Left lung (tissue), 10 donors: ENCODE results near the gene FNDC3B. TPM values are rescaled to one million over a fixed set of nuclear protein-coding genes. Genes with fewer than 3 reads are reported as not detected.

Experiments used
- ATAC-seq: fragments of 200-7000 bp; cut with Tn5 transposase; one replicate; pipeline ENCODE4 v1.9.1; 2020; ENCODE audit warnings: moderate library complexity
- DNase-seq, 4 donors: peaks; one replicate each; pipeline ENCODE4 v3.0.0-alpha.2; 2013 to 2020
- H3K27ac ChIP-seq, 2 donors: fragments of 200-600 bp; sonication (generic) in 1 of 2; one replicate each; pipeline versions ENCODE4 v1.5.0 to v1.8.0; 2020 to 2021
- H3K27me3 ChIP-seq, 2 donors: fragments of 200-600 bp; sonication (generic) in 1 of 2; one replicate each; pipeline versions ENCODE4 v1.5.0 to v1.8.0; 2020 to 2021
- H3K36me3 ChIP-seq, 2 donors: fragments of 200-600 bp; sonication (generic) in 1 of 2; one replicate each; pipeline versions ENCODE4 v1.5.0 to v1.8.0; 2020 to 2021
- H3K4me1 ChIP-seq, 2 donors: fragments of 200-600 bp; one replicate each; pipeline ENCODE4 v1.8.0; 2021
- H3K4me3 ChIP-seq, 2 donors: fragments of 200-600 bp; sonication (generic) in 1 of 2; one replicate each; pipeline versions ENCODE4 v1.5.0 to v1.8.0; 2020 to 2021; ENCODE audit warnings: mild to moderate bottlenecking in 1 of 2
- H3K9me3 ChIP-seq, 2 donors: fragments of 200-600 bp; sonication (generic) in 1 of 2; one replicate each; pipeline versions ENCODE4 v1.5.0 to v1.8.0; 2020 to 2021
- intact Hi-C, 2 donors: fragments of 100-400 bp; cut with DNase I; formaldehyde crosslinking; loops; one replicate each; pipeline versions ENCODE4 v1.11.2 to v1.14.2; 2022
- polyA plus RNA-seq, 6 donors: library from polyadenylated mRNA; unstranded; fragments of 120-200 nt; gene quantifications; one replicate each; pipeline ENCODE4 v1.2.1, GENCODE V29; 2013; ENCODE audit not compliant: insufficient read length in 6 of 6
- total RNA-seq, 2 donors: library from RNA; stranded (reverse); fragmentation: NEBNext Ultra II Directional; extraction: Animal tissue kit (Norgen Biotek cat#: 25700); gene quantifications; one replicate each; pipeline ENCODE4 v1.2.1, GENCODE V29; 2021
- TF ChIP-seq, protein P1 (sequence below), 2 donors: fragments of 200-600 bp; sonication (generic) in 1 of 2; IDR thresholded peaks; one replicate each; pipeline versions ENCODE4 v1.5.0 to v1.8.0; 2021; ENCODE audit warnings: antibody characterized with exemption in 2 of 2
- donor health status: DM: no; HTN: yes; CAD: no.
- donor health status: DM: no; HTN: no; CAD: no.

The FNDC3B gene
- total and polyA plus RNA-seq, 8 donors: 35.2 to 185 (median 42.3) TPM

GRCh38 chr3:172138792-172139507 is 99.6 kb downstream of the FNDC3B start:
- peak; percentile 58 for ATAC-seq
- DNase-seq: peak in 1 of 4 donors; percentile 74
- no peaks in the 10 kb centered on the region for H3K36me3 ChIP-seq
- no peak overlapping the region for H3K4me3 ChIP-seq
- H3K4me1 ChIP-seq: peaks cover 67 to 100% of the 10 kb centered on the region in 2 donors
- no peaks in the 10 kb centered on the region for H3K9me3 ChIP-seq
- peak overlapping the region; percentile 69 to 98 for H3K27ac ChIP-seq
- H3K27me3 ChIP-seq: no peaks in the 10 kb centered on the region
- TF ChIP-seq, protein P1, sequence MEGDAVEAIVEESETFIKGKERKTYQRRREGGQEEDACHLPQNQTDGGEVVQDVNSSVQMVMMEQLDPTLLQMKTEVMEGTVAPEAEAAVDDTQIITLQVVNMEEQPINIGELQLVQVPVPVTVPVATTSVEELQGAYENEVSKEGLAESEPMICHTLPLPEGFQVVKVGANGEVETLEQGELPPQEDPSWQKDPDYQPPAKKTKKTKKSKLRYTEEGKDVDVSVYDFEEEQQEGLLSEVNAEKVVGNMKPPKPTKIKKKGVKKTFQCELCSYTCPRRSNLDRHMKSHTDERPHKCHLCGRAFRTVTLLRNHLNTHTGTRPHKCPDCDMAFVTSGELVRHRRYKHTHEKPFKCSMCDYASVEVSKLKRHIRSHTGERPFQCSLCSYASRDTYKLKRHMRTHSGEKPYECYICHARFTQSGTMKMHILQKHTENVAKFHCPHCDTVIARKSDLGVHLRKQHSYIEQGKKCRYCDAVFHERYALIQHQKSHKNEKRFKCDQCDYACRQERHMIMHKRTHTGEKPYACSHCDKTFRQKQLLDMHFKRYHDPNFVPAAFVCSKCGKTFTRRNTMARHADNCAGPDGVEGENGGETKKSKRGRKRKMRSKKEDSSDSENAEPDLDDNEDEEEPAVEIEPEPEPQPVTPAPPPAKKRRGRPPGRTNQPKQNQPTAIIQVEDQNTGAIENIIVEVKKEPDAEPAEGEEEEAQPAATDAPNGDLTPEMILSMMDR (IDR thresholded peaks at IDR 0.05): no peak
- intact Hi-C loops: no loop called here

GRCh38 chr3:172139528-172140276 is 100.3 kb downstream of the FNDC3B start:
- TF ChIP-seq, protein P1 (IDR thresholded peaks at IDR 0.05): no peak
- Histone ChIP-seq H3K9me3 (no peaks in the 10 kb centered on the region), H3K36me3 (no peaks in the 10 kb centered on the region), H3K27me3 (no peaks in the 10 kb centered on the region), H3K4me3 (no peak overlapping the region), H3K4me1 (peaks cover 67 to 100% of the 10 kb centered on the region in 2 donors), H3K27ac (peak overlapping the region; percentile 69 to 98)
- intact Hi-C loops: no loop called here
- no peak for DNase-seq
- ATAC-seq: no peak

DNA sequence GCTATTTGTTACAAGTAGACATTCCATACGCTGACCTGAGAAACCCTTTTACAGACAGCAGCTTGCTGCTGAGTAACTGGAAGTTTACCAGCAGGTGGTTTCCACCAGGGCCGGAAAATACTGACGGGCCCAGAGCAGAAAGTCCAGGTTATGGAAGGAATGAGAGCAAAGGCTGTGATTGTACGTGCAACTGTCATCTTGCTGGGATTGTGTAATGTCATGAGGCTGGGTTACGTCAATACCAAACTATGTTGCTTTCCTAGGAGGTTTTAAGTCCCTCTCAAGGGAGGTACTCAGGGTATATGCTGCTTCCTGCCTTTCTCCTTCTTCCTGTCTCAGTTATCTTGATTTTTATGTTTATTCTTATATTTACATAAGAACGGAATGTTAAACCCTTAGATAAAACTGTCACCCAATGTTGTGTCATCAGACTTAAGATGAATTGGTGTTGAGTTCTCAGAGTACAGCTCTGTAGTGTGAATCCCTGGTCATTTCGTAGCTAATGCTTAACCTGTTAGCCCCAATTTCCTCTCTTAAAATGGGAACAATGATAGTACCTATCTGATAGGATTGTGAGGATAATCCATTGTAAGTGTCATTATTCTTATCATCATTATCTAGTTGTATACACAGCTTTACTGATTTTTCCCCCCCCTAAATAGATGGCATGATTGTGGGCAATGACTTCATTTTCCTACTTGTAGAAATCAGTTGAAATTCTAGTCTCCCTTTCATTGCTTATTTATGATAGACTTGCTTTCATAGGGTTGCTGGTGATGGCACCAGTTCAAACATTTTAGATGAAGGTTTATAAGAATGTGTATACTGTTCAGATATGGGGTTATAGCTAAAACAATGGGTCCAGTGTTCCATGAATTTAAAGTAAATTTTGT is 101.4 kb downstream of the FNDC3B start:
- Histone ChIP-seq H3K4me1 (peaks cover 59 to 100% of the 10 kb centered on the region in 2 donors), H3K27ac (peak overlapping the region; percentile 69 to 98), H3K27me3 (no peaks in the 10 kb centered on the region), H3K4me3 (no peak overlapping the region), H3K36me3 (no peaks in the 10 kb centered on the region), H3K9me3 (no peaks in the 10 kb centered on the region)
- ATAC-seq (peak; percentile 71), DNase-seq (peak in 3 of 4 donors; percentile 57 to 79 (median 59))
- TF ChIP-seq, protein P1 (IDR thresholded peaks at IDR 0.05): no peak
- intact Hi-C loops: no loop called here

GRCh38 chr3:172142051-172142863 is 102.9 kb downstream of the FNDC3B start:
- peaks cover 53 to 100% of the 10 kb centered on the region in 2 donors for H3K4me1 ChIP-seq
- no peak overlapping the region for H3K4me3 ChIP-seq
- TF ChIP-seq, protein P1 (IDR thresholded peaks at IDR 0.05): no peak
- H3K36me3 ChIP-seq: no peaks in the 10 kb centered on the region
- H3K27me3 ChIP-seq: no peaks in the 10 kb centered on the region
- H3K27ac ChIP-seq: peak overlapping the region; percentile 69 to 98
- ATAC-seq: peak; percentile 4
- no peaks in the 10 kb centered on the region for H3K9me3 ChIP-seq
- DNase-seq: no peak
- intact Hi-C loops: no loop called here
